Measurements from ENCODE around the gene CYP1B1.
"Not testable (repeated sequence)": the region's sequence is repeated elsewhere in the genome, so short reads cannot be mapped to it uniquely, and the experiment has no call there.

The CYP1B1 gene

GRCh38 chr2:38120264-38120592 is 44.3 kb upstream of the CYP1B1 start:
- no peak overlapping the region for H3K4me3 ChIP-seq (ENCODE audit: low read depth, low read length)
- TF ChIP-seq MAX (IDR thresholded peaks at IDR 0.05; ENCODE audit: low read depth, low read length) (no peak), CTCF (IDR thresholded peaks at IDR 0.05; ENCODE audit: low read depth, low read length) (no peak), POLR2A (IDR thresholded peaks at IDR 0.05; ENCODE audit: extremely low read depth, insufficient read length) (no peak), MYC (IDR thresholded peaks at IDR 0.05; ENCODE audit: low read depth, low read length) (no peak)
- no peak for DNase-seq (ENCODE audit: low read depth)

GRCh38 chr2:38116762-38117161 is 40.8 kb upstream of the CYP1B1 start:
- no peak for DNase-seq (ENCODE audit: low read depth)
- H3K4me3 ChIP-seq (ENCODE audit: low read depth, low read length) = no peak overlapping the region
- TF ChIP-seq MYC (IDR thresholded peaks at IDR 0.05; ENCODE audit: low read depth, low read length) (no peak), POLR2A (IDR thresholded peaks at IDR 0.05; ENCODE audit: extremely low read depth, insufficient read length) (no peak), CTCF (IDR thresholded peaks at IDR 0.05; ENCODE audit: low read depth, low read length) (no peak), MAX (IDR thresholded peaks at IDR 0.05; ENCODE audit: low read depth, low read length) (no peak)

GRCh38 chr2:38115216-38116032 is 39.5 kb upstream of the CYP1B1 start:
- no peak overlapping the region for H3K4me3 ChIP-seq (ENCODE audit: low read depth, low read length)
- TF ChIP-seq MYC (IDR thresholded peaks at IDR 0.05; ENCODE audit: low read depth, low read length) = no peak
- peak; percentile 99 for TF ChIP-seq CTCF (IDR thresholded peaks at IDR 0.05; ENCODE audit: low read depth, low read length)
- TF ChIP-seq MAX (IDR thresholded peaks at IDR 0.05; ENCODE audit: low read depth, low read length) = no peak
- no peak for TF ChIP-seq POLR2A (IDR thresholded peaks at IDR 0.05; ENCODE audit: extremely low read depth, insufficient read length)
- DNase-seq (ENCODE audit: low read depth) = peak; percentile 86

GRCh38 chr2:38113981-38114708 is 38.2 kb upstream of the CYP1B1 start:
- no peak overlapping the region for H3K4me3 ChIP-seq (ENCODE audit: low read depth, low read length)
- TF ChIP-seq CTCF (IDR thresholded peaks at IDR 0.05; ENCODE audit: low read depth, low read length) = no peak
- TF ChIP-seq POLR2A (IDR thresholded peaks at IDR 0.05; ENCODE audit: extremely low read depth, insufficient read length) = no peak
- TF ChIP-seq MAX (IDR thresholded peaks at IDR 0.05; ENCODE audit: low read depth, low read length) = no peak
- no peak for TF ChIP-seq MYC (IDR thresholded peaks at IDR 0.05; ENCODE audit: low read depth, low read length)
- peak; percentile 84 for DNase-seq (ENCODE audit: low read depth)

GRCh38 chr2:38113051-38113450 is 37.1 kb upstream of the CYP1B1 start:
- DNase-seq (ENCODE audit: low read depth) = peak; percentile 40
- no peak for TF ChIP-seq MAX (IDR thresholded peaks at IDR 0.05; ENCODE audit: low read depth, low read length)
- no peak for TF ChIP-seq MYC (IDR thresholded peaks at IDR 0.05; ENCODE audit: low read depth, low read length)
- TF ChIP-seq POLR2A (IDR thresholded peaks at IDR 0.05; ENCODE audit: extremely low read depth, insufficient read length) = no peak
- no peak for TF ChIP-seq CTCF (IDR thresholded peaks at IDR 0.05; ENCODE audit: low read depth, low read length)
- H3K4me3 ChIP-seq (ENCODE audit: low read depth, low read length) = no peak overlapping the region

GRCh38 chr2:38111350-38111749 is 35.4 kb upstream of the CYP1B1 start:
- not testable (repeated sequence) for DNase-seq (ENCODE audit: low read depth)

More at GRCh38 chr2:38111350-38111749, 35.4 kb upstream of the CYP1B1 start:
- not testable (repeated sequence) for H3K4me3 ChIP-seq (ENCODE audit: low read depth, low read length)
